Testis (tissue), 3 donors: ENCODE results near the gene SOX18. TPM values are rescaled to one million over a fixed set of nuclear protein-coding genes. Genes with fewer than 3 reads are reported as not detected.

Experiments used
- DNase-seq: peaks from one replicate; pipeline ENCODE4 v3.0.0-alpha.2; 2019
- H3K27ac ChIP-seq, 2 donors: fragments of 200-600 bp; sonication (generic); one replicate each; pipeline ENCODE4 v1.5.1; 2019
- H3K27me3 ChIP-seq: fragments of 200-600 bp; sonication (generic); one replicate; pipeline ENCODE4 v1.5.1; 2019
- H3K36me3 ChIP-seq: fragments of 200-600 bp; sonication (generic); one replicate; pipeline ENCODE4 v1.5.1; 2017; ENCODE audit warnings: low read depth; ENCODE audit errors: missing control alignments
- H3K4me1 ChIP-seq: fragments of 200-600 bp; sonication (generic); one replicate; pipeline ENCODE4 v1.5.1; 2019
- H3K4me3 ChIP-seq, 2 donors: fragments of 200-600 bp; sonication (generic); one replicate each; pipeline ENCODE4 v1.5.1; 2017 to 2019
- H3K9me3 ChIP-seq: fragments of 200-600 bp; sonication (generic); one replicate; pipeline ENCODE4 v1.5.1; 2017
- CTCF ChIP-seq, 3 experiments: fragments of 450-650 bp in 2 of 3; fragments of 200-600 bp in 1 of 3; sonication (generic) in 1 of 3; IDR thresholded peaks; one replicate each; pipeline ENCODE4 v1.5.1; 2016 to 2019; ENCODE audit warnings: antibody characterized with exemption in 3 of 3, mild to moderate bottlenecking in 2 of 3, moderate library complexity in 1 of 3
- POLR2A ChIP-seq: fragments of 450-650 bp; IDR thresholded peaks from one replicate; pipeline ENCODE4 v1.6.1; 2017; ENCODE audit warnings: antibody characterized with exemption, mild to moderate bottlenecking, moderate library complexity
- WGBS, 2 donors: methylation state at CpG; one replicate each; pipeline ENCODE4 v1.1.5; 2018; 5-methylcytosine and 5-hydroxymethylcytosine counted together
- intact Hi-C: fragments of 100-400 bp; cut with DNase I; formaldehyde crosslinking; loops from one replicate; pipeline ENCODE4 v1.15.1; 2023; ENCODE audit warnings: low total_unique reads
- polyA plus RNA-seq: library from polyadenylated mRNA; stranded (reverse); fragments of 350-450 nt; fragmentation: Illumina TruSeq; extraction: RNeasy Lipid Tissue Mini Kit (QIAGEN cat#74804); gene quantifications from one replicate; pipeline ENCODE4 v1.2.3, GENCODE V29; 2014; ENCODE audit warnings: low read depth, low replicate concordance; ENCODE audit not compliant: insufficient read depth
- total RNA-seq, 2 donors: library from RNA; depleted of rRNA; stranded (reverse); fragments of >200 nt; gene quantifications; one replicate each; pipeline ENCODE4 v1.2.3, GENCODE V29; 2016

Gene SOX18
- total and polyA plus RNA-seq, 3 donors from 2014 or later: 6.1 to 17.1 (median 7.9) TPM

- Histone ChIP-seq H3K9me3 (no peaks in the 10 kb centered on the region), H3K4me3 (peak overlapping the region in 1 of 2 donors; percentile 29), H3K36me3 (no peaks in the 10 kb centered on the region), H3K27me3 (no peaks in the 10 kb centered on the region), H3K27ac (peak overlapping the region in 1 of 2 donors; percentile 30), H3K4me1 (peaks cover 8% of the 10 kb centered on the region)
- TF ChIP-seq CTCF (IDR thresholded peaks at IDR 0.05) (no peak), POLR2A (no peak)
- whole genome bisulfite sequencing, 2 donors: 59 to 65% methylated on average over 8 to 23 of the region's 23 CpGs
- intact Hi-C loops: no loop called here
- DNase-seq: no peak
Observed at GRCh38 chr20:64050261-64051032, 1.0 kb upstream of the SOX18 start.

GRCh38 chr20:64049878-64050260 lies 430 bp upstream of the SOX18 start:
- H3K4me1 ChIP-seq: peaks cover 8% of the 10 kb centered on the region
- H3K9me3 ChIP-seq: no peaks in the 10 kb centered on the region
- DNase-seq: no peak
- peak overlapping the region in 1 of 2 donors; percentile 30 for H3K27ac ChIP-seq
- no peaks in the 10 kb centered on the region for H3K36me3 ChIP-seq
- H3K4me3 ChIP-seq: peak overlapping the region; percentile 2 to 29
- 20 to 25% methylated on average over 1 to 13 of the region's 16 CpGs for WGBS, 2 donors
- no peaks in the 10 kb centered on the region for H3K27me3 ChIP-seq
- intact Hi-C loops: no loop called here
- no peak for TF ChIP-seq POLR2A
- no peak for TF ChIP-seq CTCF (IDR thresholded peaks at IDR 0.05)

GRCh38 chr20:64048402-64049044 lies 916 bp downstream of the SOX18 start:
- no peak overlapping the region for H3K27ac ChIP-seq
- peak overlapping the region; percentile 40 to 49 for H3K4me3 ChIP-seq
- no peak for DNase-seq
- H3K36me3 ChIP-seq: no peaks in the 10 kb centered on the region
- intact Hi-C loops: no loop called here
- H3K27me3 ChIP-seq: no peaks in the 10 kb centered on the region
- H3K4me1 ChIP-seq: peaks cover 8% of the 10 kb centered on the region
- WGBS, 2 donors: 2% methylated on average over 49 of the region's 101 CpGs; no CpG with 5 or more reads in 1 of the 2 donors
- TF ChIP-seq CTCF (IDR thresholded peaks at IDR 0.05): no peak
- no peak for TF ChIP-seq POLR2A
- no peaks in the 10 kb centered on the region for H3K9me3 ChIP-seq

GRCh38 chr20:64047968-64048401 lies 1.5 kb downstream of the SOX18 start:
- H3K4me3 ChIP-seq: peak overlapping the region; percentile 40 to 49
- H3K27ac ChIP-seq: no peak overlapping the region
- no peaks in the 10 kb centered on the region for H3K27me3 ChIP-seq
- H3K9me3 ChIP-seq: no peaks in the 10 kb centered on the region
- intact Hi-C loops: no loop called here
- H3K36me3 ChIP-seq: no peaks in the 10 kb centered on the region
- TF ChIP-seq CTCF (IDR thresholded peaks at IDR 0.05): no peak
- TF ChIP-seq POLR2A: no peak
- peaks cover 8% of the 10 kb centered on the region for H3K4me1 ChIP-seq
- WGBS, 2 donors: 8 to 16% methylated on average over 14 to 44 of the region's 49 CpGs
- DNase-seq: no peak
